Panc1 (cell line): Measurements from ENCODE around the gene SSC5D.

Source experiments
- CTCF ChIP-seq: fragments of 450-650 bp; IDR thresholded peaks from 2 replicates; pipeline ENCODE4 v1.5.1; 2017; ENCODE audit warnings: mild to moderate bottlenecking
- POLR2AphosphoS5 ChIP-seq: IDR thresholded peaks from 2 replicates; pipeline ENCODE4 v1.6.1; 2012; ENCODE audit warnings: mild to moderate bottlenecking, low read depth, low read length, moderate library complexity
- SIN3A ChIP-seq: IDR thresholded peaks from 2 replicates; pipeline ENCODE4 v1.6.1; 2012; ENCODE audit warnings: low read depth, mild to moderate bottlenecking, low read length, moderate library complexity, borderline replicate concordance; ENCODE audit not compliant: insufficient read depth

DNA sequence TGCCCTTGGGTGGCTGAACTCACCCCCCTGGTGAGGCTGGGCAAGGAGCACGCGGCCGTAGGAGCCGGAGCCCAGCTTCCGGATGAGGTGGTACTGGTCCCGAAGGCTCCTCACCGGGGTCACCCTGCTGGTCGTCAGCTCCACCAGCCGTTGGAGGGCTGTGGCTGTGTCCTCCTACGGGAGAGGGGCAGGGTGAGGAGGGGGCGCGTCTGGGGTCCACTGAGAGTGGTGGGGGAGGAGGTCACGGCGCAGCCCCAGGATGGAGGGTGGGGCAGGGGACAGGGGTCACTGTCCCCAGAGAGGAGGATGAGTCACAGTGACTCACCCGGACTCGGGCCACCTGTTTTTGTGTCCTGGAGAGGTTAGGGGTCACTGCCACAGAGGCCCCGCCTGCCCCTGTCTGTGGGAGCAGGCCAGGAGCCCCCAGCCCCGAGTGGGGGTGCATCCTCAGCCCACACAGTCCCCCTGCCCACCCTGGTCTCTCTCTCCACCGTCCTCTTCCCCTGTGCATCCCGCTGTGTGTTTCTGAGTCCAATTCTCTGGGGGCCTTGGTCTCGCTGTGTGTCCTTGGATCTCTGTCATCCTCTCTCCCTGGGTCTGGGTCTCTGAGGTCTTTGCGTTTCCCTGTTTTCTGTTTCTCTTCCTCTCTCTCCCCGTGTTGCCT lies 56.7 kb downstream of the SSC5D start:
- TF ChIP-seq CTCF: no peak
- no peak for TF ChIP-seq POLR2AphosphoS5
- no peak for TF ChIP-seq SIN3A
